AG04450 (cell line): ENCODE results near the gene SYNGAP1. TPM values are rescaled to one million over a fixed set of nuclear protein-coding genes. Genes with fewer than 3 reads are reported as not detected.

ENCODE experiments used
- CTCF ChIA-PET: fragments of 300-600, 350-600 bp; formaldehyde crosslinking; extraction: SDS; loops from one replicate; lab custom pipeline; 2022; ENCODE audit warnings: antibody characterized with exemption, inconsistent platforms; lab: Charles Lee
- POLR2A ChIA-PET: fragments of 350-600 bp; formaldehyde crosslinking; extraction: SDS; loops from one replicate; lab custom pipeline; 2021; ENCODE audit warnings: antibody characterized with exemption, inconsistent platforms; lab: Yijun Ruan, JAX
- DNase-seq: peaks from one replicate; pipeline ENCODE4 v3.0.0-alpha.2; 2011; ENCODE audit warnings: low read depth, low spot score
- H3K27ac ChIP-seq: one replicate; pipeline ENCODE4 v1.5.1; 2012; ENCODE audit warnings: low read depth, low read length, control low read depth
- H3K27me3 ChIP-seq: one replicate; pipeline ENCODE4 v1.6.0; 2012; ENCODE audit warnings: low read length; ENCODE audit not compliant: control insufficient read depth, insufficient read depth
- H3K4me3 ChIP-seq: 2 replicates; pipeline ENCODE4 v1.5.1; 2011; ENCODE audit warnings: mild to moderate bottlenecking, low read depth, low read length, control low read depth
- H3K9me3 ChIP-seq: 2 replicates; pipeline ENCODE4 v1.5.1; 2012; ENCODE audit warnings: low read length; ENCODE audit not compliant: control insufficient read depth, insufficient read depth
- CTCF ChIP-seq: IDR thresholded peaks from 2 replicates; pipeline ENCODE4 v1.5.1; 2011; ENCODE audit warnings: low read depth, low read length, control low read depth, inconsistent platforms
- polyA plus RNA-seq: library from polyadenylated mRNA; depleted of rRNA; stranded (reverse); fragments of >200 nt; gene quantifications from 2 replicates; pipeline ENCODE4 v1.2.3, GENCODE V29; 2011

The SYNGAP1 gene
- polyA plus RNA-seq, 1 experiment: 5.3 TPM

GRCh38 chr6:33410050-33410710, 9.7 kb upstream of the SYNGAP1 start:
- H3K4me3 ChIP-seq: peak overlapping the region; percentile 80
- CTCF ChIA-PET: interaction anchor here (0.6 to 1.2 kb wide), 2 partner anchors 16 to 21 kb away, joined by 3 read pairs; no protein-coding TSS in a partner anchor
- DNase-seq: peak; percentile 94

DNA sequence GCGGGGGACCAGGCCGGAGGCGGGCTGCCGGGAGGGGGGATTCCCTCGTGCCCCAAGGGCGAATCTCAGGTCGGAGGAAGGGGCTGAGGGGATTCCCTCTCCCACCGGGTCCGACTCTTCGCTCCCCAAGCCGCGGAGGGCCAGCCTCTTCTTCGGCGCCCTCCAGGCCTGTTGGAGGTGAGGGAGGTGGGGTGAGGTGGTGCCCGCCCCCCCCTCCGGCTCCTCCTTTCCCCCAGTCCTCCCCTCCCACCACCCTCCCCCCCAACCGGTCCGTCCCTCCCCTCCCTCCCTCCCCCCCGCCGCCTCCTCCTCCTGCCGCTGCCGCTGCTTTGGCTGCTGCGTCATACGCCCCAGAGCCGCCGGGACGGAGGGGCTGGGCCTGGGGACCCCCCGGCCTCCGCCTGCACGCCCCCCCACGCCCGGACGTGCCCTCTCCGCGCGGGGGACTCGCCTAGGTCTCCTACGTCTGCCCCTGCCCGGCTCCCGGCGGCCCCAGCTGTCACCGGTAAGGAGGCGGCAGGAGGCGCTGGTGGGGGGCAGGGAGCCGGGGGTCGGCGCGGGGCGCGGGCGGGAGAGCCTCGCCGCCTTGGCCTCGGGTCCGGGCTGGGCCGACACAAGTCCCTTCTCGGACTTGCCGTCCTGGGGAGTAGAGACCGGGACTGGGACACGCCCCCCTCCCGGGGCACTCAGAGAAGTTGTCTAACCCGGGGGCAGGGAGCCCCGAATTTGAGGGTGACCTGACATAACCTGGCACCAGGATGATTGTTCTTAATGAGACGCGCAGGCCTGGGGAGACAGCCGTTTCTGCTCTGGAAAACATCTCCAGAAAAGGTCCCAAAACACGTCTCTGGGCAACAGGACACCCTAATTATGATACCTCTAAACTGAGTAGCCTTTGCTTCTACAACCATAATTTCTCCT, 8.9 kb upstream of the SYNGAP1 start, which contains the start of gene PHF1:
PHF1 (plus strand) TSS at position 304 of the 921 bp plus-strand sequence. CDS start 1,250 bp downstream, outside the sequence.
- ChIA-PET CTCF (interaction anchor here (0.6 kb wide), 1 partner anchor 20 kb away, joined by 3 read pairs; no protein-coding TSS in a partner anchor), POLR2A (interaction anchor here (0.6 to 1.3 kb wide), 5 partner anchors 15 to 439 kb away, joined by 3 to 6 read pairs (median 3); partner anchors contain the start of gene ZBTB22)
- no peak for TF ChIP-seq CTCF
- H3K27ac ChIP-seq: peak within 1 kb of the TSS; percentile 85
- peak; percentile 51 for DNase-seq
- H3K9me3 ChIP-seq: no peaks in the 10 kb centered on the region
- no peaks in the 10 kb centered on the region for H3K27me3 ChIP-seq
- H3K4me3 ChIP-seq: peak within 1 kb of the TSS; percentile 80

More at GRCh38 chr6:33410050-33410710, 9.7 kb upstream of the SYNGAP1 start:
- POLR2A ChIA-PET: interaction anchor here (0.6 to 1.3 kb wide), 4 partner anchors 16 to 438 kb away, joined by 3 to 6 read pairs (median 4); no protein-coding TSS in a partner anchor
- no peak for TF ChIP-seq CTCF
- Histone ChIP-seq H3K27ac (peak overlapping the region; percentile 85), H3K27me3 (no peaks in the 10 kb centered on the region), H3K9me3 (no peaks in the 10 kb centered on the region)

DNA sequence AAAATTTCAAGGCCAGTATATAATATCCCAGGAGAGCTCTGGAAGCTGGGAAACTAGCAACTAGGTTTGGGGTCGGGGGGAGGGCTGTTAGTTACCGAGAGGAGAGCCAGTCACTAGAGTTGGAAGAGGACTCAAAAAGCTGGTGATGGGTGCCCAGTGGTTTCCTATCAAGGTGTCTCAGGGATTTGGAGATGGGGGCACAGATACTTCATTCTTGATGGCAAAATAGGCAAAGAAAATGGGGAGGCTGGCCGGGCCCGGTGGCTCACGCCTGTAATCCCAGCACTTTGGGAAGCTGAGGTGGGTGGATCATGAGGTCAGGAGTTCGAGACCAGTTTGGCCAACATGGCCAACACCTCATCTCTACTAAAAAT, 8.2 kb upstream of the SYNGAP1 start:
- no peaks in the 10 kb centered on the region for H3K9me3 ChIP-seq
- TF ChIP-seq CTCF: no peak
- no peaks in the 10 kb centered on the region for H3K27me3 ChIP-seq
- ChIA-PET CTCF (interaction anchor here (0.5 kb wide), 1 partner anchor 110 kb away, joined by 7 read pairs; no protein-coding TSS in a partner anchor), POLR2A (interaction anchor here (0.6 kb wide), 1 partner anchor 94 kb away, joined by 3 read pairs; the partner anchor contains the start of gene ZBTB22)
- DNase-seq: no peak
- peak overlapping the region; percentile 39 for H3K27ac ChIP-seq
- H3K4me3 ChIP-seq: peak overlapping the region; percentile 80

GRCh38 chr6:33412140-33413009, 7.5 kb upstream of the SYNGAP1 start:
- TF ChIP-seq CTCF: no peak
- ChIA-PET CTCF (interaction anchor here (0.5 kb wide), 1 partner anchor 111 kb away, joined by 7 read pairs; no protein-coding TSS in a partner anchor), POLR2A (no interaction called here)
- Histone ChIP-seq H3K27me3 (no peaks in the 10 kb centered on the region), H3K27ac (no peak overlapping the region), H3K4me3 (0 out of 2 replicates have a peak overlapping the region, but pooled peaks have one; percentile 7), H3K9me3 (no peaks in the 10 kb centered on the region)
- DNase-seq: no peak
